ENCODE results near the gene GUSB. TPM values are rescaled to one million over a fixed set of nuclear protein-coding genes. Genes with fewer than 3 reads are reported as not detected.

The GUSB gene
- total and polyA plus RNA-seq, 9 donors = 19.6 to 80.9 (median 37.9) TPM

DNA sequence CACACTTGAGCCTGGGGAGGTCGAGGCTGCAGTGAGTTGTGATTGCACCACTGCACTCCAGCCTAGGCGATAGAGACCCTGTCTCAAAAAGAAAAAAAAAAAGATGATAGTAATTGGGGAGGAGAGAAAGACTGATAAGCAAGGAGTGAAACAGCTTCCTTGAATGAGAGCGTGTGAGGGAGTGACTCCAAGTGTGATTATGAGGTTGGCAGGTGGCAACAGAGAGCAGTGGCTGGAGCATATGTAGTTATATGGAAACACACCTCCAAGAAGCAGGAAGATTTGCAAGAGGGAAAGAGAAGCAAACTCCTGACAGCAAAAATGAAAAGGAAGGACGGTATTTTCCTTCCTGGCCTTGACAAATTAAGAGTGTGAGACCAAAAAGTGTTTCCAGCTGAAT, 58.7 kb downstream of the GUSB start:
- H3K9me3 ChIP-seq = no peaks in the 10 kb centered on the region
- H3K4me3 ChIP-seq = no peak overlapping the region
- no peak overlapping the region for H3K27ac ChIP-seq
- intact Hi-C loops (cut with DNase I) = no loop called here
- peaks cover 6% of the 10 kb centered on the region for H3K4me1 ChIP-seq (ENCODE audit: insufficient read depth)
- WGBS, 3 donors = 69 to 73% (median 69%) methylated on average over 4 of the region's 4 CpGs
- TF ChIP-seq EP300 (IDR thresholded peaks at IDR 0.05) (no peak), CTCF (IDR thresholded peaks at IDR 0.05) (no peak), POLR2A (IDR thresholded peaks at IDR 0.05) (no peak)
- no peak for DNase-seq
- H3K36me3 ChIP-seq = no peaks in the 10 kb centered on the region
- H3K27me3 ChIP-seq = no peaks in the 10 kb centered on the region

DNA sequence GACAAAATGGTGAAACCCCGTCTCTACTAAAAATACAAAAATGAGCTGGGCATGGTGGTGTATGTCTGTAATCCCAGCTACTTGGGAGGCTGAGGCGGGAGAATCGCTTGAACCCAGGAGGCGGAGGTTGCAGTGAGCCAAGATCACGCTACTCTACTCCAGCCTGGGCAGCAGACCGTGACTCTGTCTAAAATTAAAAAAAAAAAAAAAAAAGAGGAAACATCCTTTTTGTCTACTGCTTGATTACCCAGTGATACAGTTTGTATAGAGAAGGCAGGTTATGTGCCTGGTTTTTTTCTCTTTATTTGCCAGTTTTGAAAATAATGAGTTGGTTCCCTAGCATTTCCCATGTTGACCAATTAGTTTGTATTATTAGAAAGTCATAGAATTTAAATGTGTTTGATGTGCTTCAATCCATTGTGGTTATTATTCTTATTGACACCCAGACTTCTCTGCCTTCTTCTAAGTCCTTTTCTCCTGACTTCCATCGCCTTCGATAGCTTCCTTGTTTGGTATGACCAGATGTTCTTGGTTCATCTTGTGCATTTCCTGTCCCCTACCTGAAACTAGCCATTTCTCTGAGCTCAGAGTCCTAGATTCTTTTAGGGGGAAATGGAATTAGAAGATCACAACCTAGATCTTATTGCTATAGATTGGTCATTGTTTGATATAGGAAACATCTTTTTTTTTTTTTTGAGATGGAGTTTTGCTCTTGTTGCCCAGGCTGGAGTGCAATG, 65.9 kb downstream of the GUSB start:
- Histone ChIP-seq H3K36me3 (no peaks in the 10 kb centered on the region), H3K4me3 (no peak overlapping the region), H3K4me1 (ENCODE audit: insufficient read depth) (no peaks in the 10 kb centered on the region), H3K9me3 (no peaks in the 10 kb centered on the region), H3K27me3 (no peaks in the 10 kb centered on the region), H3K27ac (no peak overlapping the region)
- no peak for DNase-seq
- TF ChIP-seq EP300 (IDR thresholded peaks at IDR 0.05) = no peak
- TF ChIP-seq POLR2A (IDR thresholded peaks at IDR 0.05) = no peak
- TF ChIP-seq CTCF (IDR thresholded peaks at IDR 0.05) = no peak
- WGBS, 3 donors = 96 to 97% (median 96%) methylated on average over 8 of the region's 8 CpGs
- intact Hi-C loops (cut with DNase I) = no loop called here

- intact Hi-C loops (cut with DNase I) = no loop called here
- Histone ChIP-seq H3K27ac (no peak overlapping the region), H3K36me3 (no peaks in the 10 kb centered on the region), H3K9me3 (no peaks in the 10 kb centered on the region), H3K27me3 (no peaks in the 10 kb centered on the region), H3K4me3 (no peak overlapping the region), H3K4me1 (ENCODE audit: insufficient read depth) (peaks cover 4% of the 10 kb centered on the region)
- TF ChIP-seq CTCF (IDR thresholded peaks at IDR 0.05) (no peak), POLR2A (IDR thresholded peaks at IDR 0.05) (no peak), EP300 (IDR thresholded peaks at IDR 0.05) (no peak)
- DNase-seq = no peak
- 93 to 96% (median 96%) methylated on average over 7 of the region's 7 CpGs for WGBS, 3 donors
Observed at GRCh38 chr7:65912237-65912636, 69.8 kb downstream of the GUSB start.

Small RNA genes lying within 50 kb of the gene (small RNA-seq; reads per million reads assigned to genes)
- gene AC073261.1 = not detected

Other genes starting within 250 kb of the GUSB start
- 10 to 100 TPM; 11.8 to 30.0 (median 24.8) TPM for gene VKORC1L1, start 109.1 kb downstream of the GUSB start, total RNA-seq
- 10 to 100 TPM; 16.3 to 38.0 TPM for gene VKORC1L1, start 109.1 kb downstream of the GUSB start, polyA plus RNA-seq
- 10 to 100 TPM; 11.9 to 28.8 (median 18.6) TPM for gene ASL, start 93.6 kb upstream of the GUSB start, total RNA-seq
- 10 to 100 TPM in 1 of 2 donors, 1 to 10 TPM in 1; 2.8 to 26.7 TPM for gene ASL, start 93.6 kb upstream of the GUSB start, polyA plus RNA-seq
- 10 to 100 TPM; 25.0 to 46.8 (median 29.1) TPM for gene CRCP, start 132.6 kb upstream of the GUSB start, total RNA-seq
- 10 to 100 TPM; 23.2 to 46.1 TPM for gene CRCP, start 132.6 kb upstream of the GUSB start, polyA plus RNA-seq
- gene TPST1, start 223.1 kb upstream of the GUSB start, total RNA-seq = 10 to 100 TPM; 24.0 to 42.5 (median 30.3) TPM
- 10 to 100 TPM; 18.9 to 42.6 TPM for gene TPST1, start 223.1 kb upstream of the GUSB start, polyA plus RNA-seq

Measured in ovary (tissue), 9 donors.